Measurements from ENCODE around the gene RAB5IF. TPM values are rescaled to one million over a fixed set of nuclear protein-coding genes. Genes with fewer than 3 reads are reported as not detected.

Gene RAB5IF
- total RNA-seq, 6 donors from 2014 or later, result 57.6 to 124 (median 80.3) TPM

DNA sequence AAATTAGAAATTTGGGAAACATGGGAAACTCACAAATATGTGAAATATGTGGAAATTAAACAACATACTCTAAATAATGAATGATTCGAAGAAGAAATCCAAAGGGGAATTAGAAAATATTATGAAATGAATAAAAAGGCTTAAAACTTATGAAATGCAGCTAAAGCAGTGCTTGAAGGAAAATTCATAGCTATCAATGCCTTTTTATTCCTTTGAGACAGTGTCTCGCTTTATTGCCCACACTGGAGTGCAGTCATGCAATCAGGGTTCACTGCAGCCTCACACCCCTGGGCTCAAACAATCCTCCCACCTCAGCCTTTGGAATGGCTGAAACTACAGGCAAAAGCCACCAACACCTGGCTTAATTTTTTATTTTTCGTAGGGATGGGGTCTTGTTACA is 40.1 kb upstream of the RAB5IF start:
- no peak overlapping the region for H3K4me3 ChIP-seq
- 89 to 91% methylated on average over 3 of the region's 3 CpGs for WGBS, 2 donors
- no peaks in the 10 kb centered on the region for H3K4me1 ChIP-seq
- DNase-seq (no peak), ATAC-seq (ENCODE audit: low FRiP score in 2 of 2) (no peak)
- H3K27me3 ChIP-seq, result no peaks in the 10 kb centered on the region
- TF ChIP-seq, protein P1, sequence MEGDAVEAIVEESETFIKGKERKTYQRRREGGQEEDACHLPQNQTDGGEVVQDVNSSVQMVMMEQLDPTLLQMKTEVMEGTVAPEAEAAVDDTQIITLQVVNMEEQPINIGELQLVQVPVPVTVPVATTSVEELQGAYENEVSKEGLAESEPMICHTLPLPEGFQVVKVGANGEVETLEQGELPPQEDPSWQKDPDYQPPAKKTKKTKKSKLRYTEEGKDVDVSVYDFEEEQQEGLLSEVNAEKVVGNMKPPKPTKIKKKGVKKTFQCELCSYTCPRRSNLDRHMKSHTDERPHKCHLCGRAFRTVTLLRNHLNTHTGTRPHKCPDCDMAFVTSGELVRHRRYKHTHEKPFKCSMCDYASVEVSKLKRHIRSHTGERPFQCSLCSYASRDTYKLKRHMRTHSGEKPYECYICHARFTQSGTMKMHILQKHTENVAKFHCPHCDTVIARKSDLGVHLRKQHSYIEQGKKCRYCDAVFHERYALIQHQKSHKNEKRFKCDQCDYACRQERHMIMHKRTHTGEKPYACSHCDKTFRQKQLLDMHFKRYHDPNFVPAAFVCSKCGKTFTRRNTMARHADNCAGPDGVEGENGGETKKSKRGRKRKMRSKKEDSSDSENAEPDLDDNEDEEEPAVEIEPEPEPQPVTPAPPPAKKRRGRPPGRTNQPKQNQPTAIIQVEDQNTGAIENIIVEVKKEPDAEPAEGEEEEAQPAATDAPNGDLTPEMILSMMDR (IDR thresholded peaks at IDR 0.05), result no peak
- TF ChIP-seq POLR2AphosphoS5 (IDR thresholded peaks at IDR 0.05) (no peak), POLR2A (IDR thresholded peaks at IDR 0.05) (no peak), EP300 (IDR thresholded peaks at IDR 0.05) (no peak)
- no peak overlapping the region for H3K27ac ChIP-seq
- peaks cover 0 to 6% (median 2%) of the 10 kb centered on the region in 4 donors for H3K9me3 ChIP-seq
- no peaks in the 10 kb centered on the region for H3K36me3 ChIP-seq

DNA sequence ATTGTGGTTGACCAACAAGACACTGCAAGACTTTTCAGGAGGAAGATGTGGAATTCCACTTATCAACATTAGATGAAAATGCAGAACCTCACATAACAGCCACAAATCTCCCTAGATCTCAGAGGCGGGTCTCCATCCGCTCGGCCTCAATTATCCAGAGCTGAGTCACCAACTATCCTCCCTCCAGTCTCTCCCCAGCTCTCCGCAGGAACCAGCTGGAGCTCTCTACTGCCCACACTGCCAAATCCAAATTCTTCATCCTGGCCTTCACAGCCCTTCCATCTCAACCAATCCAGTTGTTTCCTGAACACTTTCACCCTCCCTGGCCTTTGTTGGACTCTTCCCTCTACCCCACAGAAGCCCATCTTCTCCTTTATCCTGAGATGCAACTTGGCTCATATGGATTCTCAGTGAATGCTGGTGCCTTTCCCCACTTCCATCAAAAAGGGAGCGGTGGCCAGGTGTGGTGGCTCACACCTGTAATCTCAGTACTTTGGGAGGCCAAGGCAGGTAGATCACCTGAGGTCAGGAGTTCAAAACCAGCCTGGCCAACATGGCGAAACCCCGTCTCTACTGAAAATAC is 35.6 kb upstream of the RAB5IF start:
- peaks cover 6 to 19% (median 9%) of the 10 kb centered on the region in 4 donors for H3K4me1 ChIP-seq
- TF ChIP-seq POLR2AphosphoS5 (IDR thresholded peaks at IDR 0.05) (no peak), POLR2A (IDR thresholded peaks at IDR 0.05) (no peak), EP300 (IDR thresholded peaks at IDR 0.05) (no peak)
- TF ChIP-seq, protein P1 (IDR thresholded peaks at IDR 0.05), result no peak
- H3K9me3 ChIP-seq, result peaks cover 0 to 6% (median 2%) of the 10 kb centered on the region in 4 donors
- WGBS, 2 donors, result 88 to 90% methylated on average over 7 of the region's 7 CpGs
- no peaks in the 10 kb centered on the region for H3K36me3 ChIP-seq
- no peaks in the 10 kb centered on the region for H3K27me3 ChIP-seq
- no peak overlapping the region for H3K4me3 ChIP-seq
- DNase-seq (no peak), ATAC-seq (ENCODE audit: low FRiP score in 2 of 2) (no peak)
- H3K27ac ChIP-seq, result no peak overlapping the region

DNA sequence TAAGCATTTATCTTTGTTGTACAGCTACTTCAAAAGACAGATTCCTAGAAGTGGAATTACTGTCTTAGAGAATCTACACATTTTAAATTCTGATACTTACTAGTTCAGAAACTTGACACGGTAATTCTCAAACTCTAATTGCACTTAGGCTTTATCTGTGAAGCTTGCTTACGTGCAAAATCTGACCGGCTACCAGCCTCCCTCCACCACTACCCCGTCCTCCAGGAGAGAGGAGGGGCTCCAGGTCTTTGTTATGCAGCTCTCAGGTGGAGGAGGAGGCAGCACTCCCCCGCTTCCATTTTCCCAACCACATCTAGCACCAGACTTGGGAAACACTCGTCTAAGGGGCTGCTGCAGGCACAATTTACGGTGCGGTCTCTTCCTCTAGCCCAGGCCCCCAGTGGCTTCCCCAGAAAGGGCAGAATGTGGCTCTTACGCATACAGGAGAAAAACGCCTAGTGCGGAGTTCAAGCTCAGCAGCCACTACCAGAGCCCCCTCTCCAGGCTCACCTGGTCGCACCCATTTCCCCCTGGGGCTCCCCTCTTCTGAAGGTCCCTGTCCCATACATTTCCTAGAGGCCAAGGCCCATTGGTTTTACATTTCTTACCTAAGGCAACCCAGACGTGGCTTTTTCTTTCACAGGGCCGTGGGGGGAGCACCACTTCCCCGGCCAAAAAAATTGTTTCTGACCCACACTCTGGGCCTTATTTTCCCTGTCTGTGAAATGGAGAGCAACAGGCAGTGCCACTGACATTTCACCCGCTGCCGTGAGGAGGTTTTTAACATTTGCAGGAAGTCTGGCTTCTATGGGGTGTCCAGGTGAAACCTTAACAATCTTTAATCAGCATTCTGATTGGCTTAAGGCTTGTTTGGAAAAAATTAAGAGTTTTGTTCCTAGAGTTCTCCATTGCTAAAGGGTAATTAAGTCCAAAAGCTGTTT is 33.7 kb upstream of the RAB5IF start:
- TF ChIP-seq, protein P1 (IDR thresholded peaks at IDR 0.05), result no peak
- no peak for TF ChIP-seq POLR2AphosphoS5 (IDR thresholded peaks at IDR 0.05)
- no peak for TF ChIP-seq POLR2A (IDR thresholded peaks at IDR 0.05)
- TF ChIP-seq EP300 (IDR thresholded peaks at IDR 0.05), result no peak
- H3K4me3 ChIP-seq, result peak overlapping the region in 1 of 4 donors; percentile 83
- 69 to 72% methylated on average over 17 of the region's 17 CpGs for WGBS, 2 donors
- ATAC-seq (ENCODE audit: low FRiP score in 2 of 2) (no peak), DNase-seq (no peak)
- H3K36me3 ChIP-seq, result no peaks in the 10 kb centered on the region
- peaks cover 19 to 37% (median 23%) of the 10 kb centered on the region in 4 donors for H3K4me1 ChIP-seq
- H3K9me3 ChIP-seq, result no peaks in the 10 kb centered on the region
- H3K27me3 ChIP-seq, result no peaks in the 10 kb centered on the region
- H3K27ac ChIP-seq, result peak overlapping the region; percentile 88 to 93 (median 90)

DNA sequence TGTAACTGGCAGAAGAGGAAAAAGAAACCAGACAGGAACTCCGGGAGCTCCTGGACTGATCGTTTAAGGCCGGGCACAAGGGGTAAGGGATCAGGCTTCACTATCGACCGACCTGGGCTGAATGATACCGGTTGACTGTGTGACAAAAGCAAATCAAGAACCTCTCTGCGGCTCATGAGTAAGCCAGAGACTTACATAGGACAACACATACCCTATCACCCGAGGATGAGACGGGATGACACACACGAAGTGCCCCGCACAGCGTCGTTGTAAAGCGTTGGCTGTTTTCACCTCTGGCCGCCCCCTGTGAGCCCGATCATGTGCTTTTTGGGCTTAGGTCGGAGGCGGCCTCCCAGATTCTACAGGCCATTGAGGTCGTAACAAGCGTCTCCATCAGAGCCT is 32.9 kb upstream of the RAB5IF start:
- H3K4me3 ChIP-seq, result peak overlapping the region in 3 of 4 donors; percentile 61 to 90 (median 83)
- no peaks in the 10 kb centered on the region for H3K36me3 ChIP-seq
- no peak for TF ChIP-seq EP300 (IDR thresholded peaks at IDR 0.05)
- TF ChIP-seq, protein P1 (IDR thresholded peaks at IDR 0.05), result no peak
- TF ChIP-seq POLR2A (IDR thresholded peaks at IDR 0.05), result no peak
- TF ChIP-seq POLR2AphosphoS5 (IDR thresholded peaks at IDR 0.05), result no peak
- H3K4me1 ChIP-seq, result peaks cover 19 to 37% (median 23%) of the 10 kb centered on the region in 4 donors
- peak overlapping the region; percentile 88 to 93 (median 90) for H3K27ac ChIP-seq
- DNase-seq (peak in 1 of 2 donors; percentile 40), ATAC-seq (ENCODE audit: low FRiP score in 2 of 2) (peak; percentile 27 to 29)
- no peaks in the 10 kb centered on the region for H3K9me3 ChIP-seq
- WGBS, 2 donors, result 14 to 19% methylated on average over 15 to 17 of the region's 20 CpGs
- no peaks in the 10 kb centered on the region for H3K27me3 ChIP-seq
